ENCODE results near the gene NDUFA13. TPM values are rescaled to one million over a fixed set of nuclear protein-coding genes. Genes with fewer than 3 reads are reported as not detected.

Gene NDUFA13
- total and polyA plus RNA-seq, 4 donors = 183 to 307 (median 229) TPM

GRCh38 chr19:19563348-19563848 is 47.4 kb downstream of the NDUFA13 start:
- Histone ChIP-seq H3K9me3 (ENCODE audit: control insufficient read depth, low read length) (no peaks in the 10 kb centered on the region), H3K36me3 (ENCODE audit: control insufficient read depth in 1 of 2, insufficient read depth in 2 of 2, low read length in 1 of 2) (no peaks in the 10 kb centered on the region), H3K4me1 (ENCODE audit: control insufficient read depth in 1 of 2, insufficient read depth in 2 of 2, low read length in 2 of 2) (no peaks in the 10 kb centered on the region), H3K27me3 (ENCODE audit: control insufficient read depth in 1 of 2, insufficient read depth in 2 of 2, low read length in 1 of 2) (no peaks in the 10 kb centered on the region), H3K4me3 (ENCODE audit: low read length in 2 of 2) (no peak overlapping the region), H3K27ac (ENCODE audit: low read depth in 1 of 2, low read length in 2 of 2) (no peak overlapping the region)
- ATAC-seq (ENCODE audit: low FRiP score) (no peak), DNase-seq (no peak)
- intact Hi-C loops (cut with DNase I) = no loop called here
- WGBS, 2 donors = 91% methylated on average over 15 to 17 of the region's 17 CpGs

GRCh38 chr19:19566306-19566705 is 50.3 kb downstream of the NDUFA13 start:
- Histone ChIP-seq H3K27me3 (ENCODE audit: control insufficient read depth in 1 of 2, insufficient read depth in 2 of 2, low read length in 1 of 2) (no peaks in the 10 kb centered on the region), H3K4me3 (ENCODE audit: low read length in 2 of 2) (no peak overlapping the region), H3K36me3 (ENCODE audit: control insufficient read depth in 1 of 2, insufficient read depth in 2 of 2, low read length in 1 of 2) (no peaks in the 10 kb centered on the region), H3K27ac (ENCODE audit: low read depth in 1 of 2, low read length in 2 of 2) (no peak overlapping the region), H3K4me1 (ENCODE audit: control insufficient read depth in 1 of 2, insufficient read depth in 2 of 2, low read length in 2 of 2) (no peaks in the 10 kb centered on the region), H3K9me3 (ENCODE audit: control insufficient read depth, low read length) (no peaks in the 10 kb centered on the region)
- 70 to 79% methylated on average over 7 of the region's 7 CpGs for WGBS, 2 donors
- ATAC-seq (ENCODE audit: low FRiP score) (no peak), DNase-seq (no peak)
- intact Hi-C loops (cut with DNase I) = no loop called here

- 75 to 87% methylated on average over 3 of the region's 3 CpGs for WGBS, 2 donors
- intact Hi-C loops (cut with DNase I) = no loop called here
- no peak for ATAC-seq (ENCODE audit: low FRiP score)
- Histone ChIP-seq H3K27me3 (ENCODE audit: control insufficient read depth in 1 of 2, insufficient read depth in 2 of 2, low read length in 1 of 2) (no peaks in the 10 kb centered on the region), H3K4me1 (ENCODE audit: control insufficient read depth in 1 of 2, insufficient read depth in 2 of 2, low read length in 2 of 2) (no peaks in the 10 kb centered on the region), H3K36me3 (ENCODE audit: control insufficient read depth in 1 of 2, insufficient read depth in 2 of 2, low read length in 1 of 2) (no peaks in the 10 kb centered on the region), H3K4me3 (ENCODE audit: low read length in 2 of 2) (no peak overlapping the region), H3K9me3 (ENCODE audit: control insufficient read depth, low read length) (no peaks in the 10 kb centered on the region), H3K27ac (ENCODE audit: low read depth in 1 of 2, low read length in 2 of 2) (no peak overlapping the region)
- DNase-seq = no peak
Measured at GRCh38 chr19:19567391-19567790, 51.4 kb downstream of the NDUFA13 start.

- Histone ChIP-seq H3K27me3 (ENCODE audit: control insufficient read depth in 1 of 2, insufficient read depth in 2 of 2, low read length in 1 of 2) (no peaks in the 10 kb centered on the region), H3K4me3 (ENCODE audit: low read length in 2 of 2) (no peak overlapping the region), H3K4me1 (ENCODE audit: control insufficient read depth in 1 of 2, insufficient read depth in 2 of 2, low read length in 2 of 2) (no peaks in the 10 kb centered on the region), H3K27ac (ENCODE audit: low read depth in 1 of 2, low read length in 2 of 2) (no peak overlapping the region), H3K9me3 (ENCODE audit: control insufficient read depth, low read length) (no peaks in the 10 kb centered on the region), H3K36me3 (ENCODE audit: control insufficient read depth in 1 of 2, insufficient read depth in 2 of 2, low read length in 1 of 2) (no peaks in the 10 kb centered on the region)
- WGBS, 2 donors = 91 to 95% methylated on average over 25 of the region's 25 CpGs
- intact Hi-C loops (cut with DNase I) = no loop called here
- no peak for DNase-seq
- ATAC-seq (ENCODE audit: low FRiP score) = no peak
Measured at GRCh38 chr19:19568802-19569756, 53.1 kb downstream of the NDUFA13 start.

- H3K36me3 ChIP-seq (ENCODE audit: control insufficient read depth in 1 of 2, insufficient read depth in 2 of 2, low read length in 1 of 2) = no peaks in the 10 kb centered on the region
- ATAC-seq (ENCODE audit: low FRiP score) (no peak), DNase-seq (no peak)
- H3K27me3 ChIP-seq (ENCODE audit: control insufficient read depth in 1 of 2, insufficient read depth in 2 of 2, low read length in 1 of 2) = no peaks in the 10 kb centered on the region
- no peaks in the 10 kb centered on the region for H3K9me3 ChIP-seq (ENCODE audit: control insufficient read depth, low read length)
- intact Hi-C loops (cut with DNase I) = no loop called here
- H3K4me1 ChIP-seq (ENCODE audit: control insufficient read depth in 1 of 2, insufficient read depth in 2 of 2, low read length in 2 of 2) = no peaks in the 10 kb centered on the region
- WGBS, 2 donors = 84 to 86% methylated on average over 10 of the region's 10 CpGs
- no peak overlapping the region for H3K27ac ChIP-seq (ENCODE audit: low read depth in 1 of 2, low read length in 2 of 2)
- no peak overlapping the region for H3K4me3 ChIP-seq (ENCODE audit: low read length in 2 of 2)
Measured at GRCh38 chr19:19570571-19570970, 54.5 kb downstream of the NDUFA13 start.

GRCh38 chr19:19571071-19571786 is 55.2 kb downstream of the NDUFA13 start:
- H3K36me3 ChIP-seq (ENCODE audit: control insufficient read depth in 1 of 2, insufficient read depth in 2 of 2, low read length in 1 of 2) = no peaks in the 10 kb centered on the region
- no peaks in the 10 kb centered on the region for H3K9me3 ChIP-seq (ENCODE audit: control insufficient read depth, low read length)
- H3K27me3 ChIP-seq (ENCODE audit: control insufficient read depth in 1 of 2, insufficient read depth in 2 of 2, low read length in 1 of 2) = no peaks in the 10 kb centered on the region
- ATAC-seq (ENCODE audit: low FRiP score) (no peak), DNase-seq (no peak)
- H3K4me1 ChIP-seq (ENCODE audit: control insufficient read depth in 1 of 2, insufficient read depth in 2 of 2, low read length in 2 of 2) = no peaks in the 10 kb centered on the region
- WGBS, 2 donors = 89 to 92% methylated on average over 11 of the region's 11 CpGs
- no peak overlapping the region for H3K4me3 ChIP-seq (ENCODE audit: low read length in 2 of 2)
- intact Hi-C loops (cut with DNase I) = no loop called here
- H3K27ac ChIP-seq (ENCODE audit: low read depth in 1 of 2, low read length in 2 of 2) = no peak overlapping the region

GRCh38 chr19:19575411-19575810 is 59.4 kb downstream of the NDUFA13 start:
- Histone ChIP-seq H3K9me3 (ENCODE audit: control insufficient read depth, low read length) (no peaks in the 10 kb centered on the region), H3K27me3 (ENCODE audit: control insufficient read depth in 1 of 2, insufficient read depth in 2 of 2, low read length in 1 of 2) (no peaks in the 10 kb centered on the region), H3K36me3 (ENCODE audit: control insufficient read depth in 1 of 2, insufficient read depth in 2 of 2, low read length in 1 of 2) (no peaks in the 10 kb centered on the region), H3K27ac (ENCODE audit: low read depth in 1 of 2, low read length in 2 of 2) (no peak overlapping the region), H3K4me1 (ENCODE audit: control insufficient read depth in 1 of 2, insufficient read depth in 2 of 2, low read length in 2 of 2) (no peaks in the 10 kb centered on the region), H3K4me3 (ENCODE audit: low read length in 2 of 2) (no peak overlapping the region)
- WGBS, 2 donors = 76 to 80% methylated on average over 6 of the region's 6 CpGs
- DNase-seq (no peak), ATAC-seq (ENCODE audit: low FRiP score) (no peak)
- intact Hi-C loops (cut with DNase I) = no loop called here
